ENCODE data around the gene HBZ. TPM values are rescaled to one million over a fixed set of nuclear protein-coding genes. Genes with fewer than 3 reads are reported as not detected.
"Not testable (repeated sequence)": the region's sequence is repeated elsewhere in the genome, so short reads cannot be mapped to it uniquely, and the experiment has no call there.

Gene HBZ
- polyA plus RNA-seq: under 1 TPM in 2 of 3 donors, not detected in 1; 0.12 to 0.71 TPM

DNA sequence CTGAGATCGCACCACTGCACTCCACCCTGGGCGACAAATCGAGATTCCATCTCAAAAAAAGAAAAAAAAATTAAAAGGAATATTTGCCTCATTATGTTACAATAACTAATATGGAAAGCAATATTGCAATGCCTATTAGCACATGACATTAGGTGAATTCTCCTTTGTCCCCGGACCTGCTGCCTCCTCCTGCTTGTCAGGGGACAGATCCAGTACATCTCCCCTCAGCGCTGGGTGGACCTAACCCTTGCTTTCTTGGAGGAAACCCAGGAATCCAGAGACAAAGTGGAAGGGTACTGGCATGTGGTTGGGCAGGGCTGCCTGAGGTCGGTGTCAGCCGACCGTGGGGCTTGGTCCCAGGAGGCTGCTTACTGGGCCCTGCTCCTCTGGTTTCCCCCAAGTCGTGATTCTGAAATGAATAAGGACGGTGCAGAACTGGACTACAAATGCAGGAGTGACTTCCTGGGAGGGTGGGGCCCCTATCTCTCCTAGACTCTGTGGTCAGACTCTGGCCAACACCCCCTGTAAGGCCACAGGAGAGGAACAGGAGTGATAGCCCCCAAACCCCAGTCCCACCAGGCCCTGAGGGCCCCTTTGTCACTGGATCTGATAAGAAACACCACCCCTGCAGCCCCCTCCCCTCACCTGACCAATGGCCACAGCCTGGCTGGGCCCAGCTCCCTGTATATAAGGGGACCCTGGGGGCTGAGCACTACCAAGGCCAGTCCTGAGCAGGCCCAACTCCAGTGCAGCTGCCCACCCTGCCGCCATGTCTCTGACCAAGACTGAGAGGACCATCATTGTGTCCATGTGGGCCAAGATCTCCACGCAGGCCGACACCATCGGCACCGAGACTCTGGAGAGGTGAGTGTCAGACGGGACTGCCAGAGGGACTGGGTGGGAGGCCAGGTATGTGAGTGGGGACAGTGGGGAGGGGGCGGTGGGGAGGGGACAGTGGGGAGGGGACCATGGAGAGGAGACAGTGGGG, at the start of gene HBZ:
Gene HBZ, plus strand, starts transcription at position 504 of the 988 bp plus-strand sequence. Its CDS starts 266 bp downstream, at position 770.
- 75 to 78% (median 77%) methylated on average over 17 of the region's 17 CpGs for WGBS, 3 donors
- no peak within 1 kb of the TSS for H3K27ac ChIP-seq (ENCODE audit: low read depth, low read length)

DNA sequence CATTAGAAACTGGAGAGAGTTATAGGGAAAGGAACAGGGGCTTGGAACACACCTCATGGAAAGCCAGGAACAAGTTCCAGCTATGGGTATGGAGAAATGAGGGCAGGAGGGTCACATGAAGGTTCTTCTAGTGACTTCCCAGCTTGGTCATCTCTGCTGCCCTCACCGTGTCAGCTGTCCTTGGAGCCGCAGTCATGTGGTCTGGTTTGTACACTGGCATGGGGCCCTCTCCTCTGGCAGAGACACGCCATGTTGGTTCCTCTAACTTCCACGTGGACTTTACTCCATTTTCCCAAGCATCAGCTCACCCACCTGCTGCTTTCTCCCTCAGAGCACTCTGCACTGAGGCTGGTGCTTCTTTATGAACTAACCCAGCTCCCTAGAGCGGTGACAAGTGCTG, 48.1 kb upstream of the HBZ start:
- H3K27ac ChIP-seq (ENCODE audit: low read depth, low read length): no peak overlapping the region
- 47 to 89% (median 81%) methylated on average over 5 of the region's 5 CpGs for WGBS, 3 donors

DNA sequence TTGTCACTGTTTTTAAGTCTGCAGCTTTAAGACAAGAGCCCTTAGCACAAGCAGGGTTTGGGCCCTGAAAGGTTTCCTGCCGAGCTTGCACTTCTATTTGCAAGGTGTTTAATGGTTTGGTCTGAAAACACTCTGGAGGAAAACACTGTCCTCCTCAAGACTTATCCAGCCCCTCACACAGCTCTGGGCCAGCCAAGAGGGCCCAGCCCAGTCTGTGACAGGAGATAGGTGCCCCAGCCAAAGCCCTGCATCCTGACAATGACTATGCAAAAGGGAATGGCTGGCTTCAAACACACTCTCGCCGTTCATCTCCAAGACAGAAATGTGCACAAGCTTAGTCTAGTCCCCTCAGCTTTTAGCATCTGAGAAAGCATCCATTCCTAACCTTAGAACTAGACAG, 47.5 kb upstream of the HBZ start:
- WGBS, 3 donors: 64 to 89% (median 67%) methylated on average over 3 of the region's 3 CpGs
- no peak overlapping the region for H3K27ac ChIP-seq (ENCODE audit: low read depth, low read length)

DNA sequence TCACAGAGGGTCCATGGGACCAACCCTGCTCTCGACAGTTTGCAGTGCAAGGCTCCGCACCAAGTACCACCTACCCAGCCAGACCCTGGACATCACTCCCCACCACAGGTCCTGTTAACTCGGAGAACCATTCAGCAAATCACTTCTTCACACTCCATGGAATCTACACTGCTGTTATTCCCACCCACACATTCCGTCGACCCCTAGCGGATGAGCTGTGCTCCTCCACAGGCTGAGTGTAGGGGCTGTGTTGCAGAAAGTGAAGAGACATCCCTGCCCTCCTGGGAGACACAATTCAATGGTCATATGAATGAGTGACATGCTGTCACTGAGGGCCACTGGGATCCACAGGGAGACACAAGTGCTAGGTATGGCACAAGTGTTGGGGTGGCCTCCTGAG, 46.9 kb upstream of the HBZ start:
- 87 to 93% (median 93%) methylated on average over 6 of the region's 6 CpGs for WGBS, 3 donors

DNA sequence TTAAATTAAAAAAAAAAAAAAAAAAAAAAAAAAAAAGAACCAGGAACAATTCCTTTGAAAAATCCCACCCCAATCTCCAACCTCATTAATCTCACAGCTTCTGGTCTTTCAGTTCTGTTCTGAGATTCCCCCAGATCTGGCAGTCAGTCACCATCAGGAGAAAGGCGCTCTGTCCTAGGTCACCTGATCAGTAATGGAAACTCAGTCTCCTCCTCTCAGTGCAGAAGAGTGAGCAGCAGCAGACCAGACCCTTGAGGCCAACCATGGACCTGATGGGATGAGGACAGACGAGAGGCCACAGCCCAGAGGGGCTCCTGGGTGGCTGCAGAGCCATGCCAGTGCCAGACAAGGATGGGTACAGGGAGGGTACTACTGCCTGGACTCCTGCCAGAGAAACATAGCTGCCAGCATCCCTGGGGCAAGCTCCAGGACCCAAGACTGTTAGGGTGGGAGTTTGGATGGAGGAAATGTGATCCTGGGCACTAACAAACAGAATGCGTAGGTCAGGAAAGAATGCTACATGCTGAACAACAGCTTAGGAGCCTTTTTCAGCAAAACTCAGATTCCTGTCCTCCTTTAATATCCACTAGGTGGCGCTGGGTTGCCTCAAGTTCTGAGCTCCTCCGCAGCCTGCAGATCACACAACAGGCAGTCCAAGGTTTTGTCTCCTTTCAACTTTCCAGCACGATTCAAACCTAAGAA, 45.7 kb upstream of the HBZ start:
- 31 to 32% (median 31%) methylated on average over 6 of the region's 6 CpGs for WGBS, 3 donors
- no peak overlapping the region for H3K27ac ChIP-seq (ENCODE audit: low read depth, low read length)

More for the DNA sequence above, 46.9 kb upstream of the HBZ start:
- H3K27ac ChIP-seq (ENCODE audit: low read depth, low read length): no peak overlapping the region

DNA sequence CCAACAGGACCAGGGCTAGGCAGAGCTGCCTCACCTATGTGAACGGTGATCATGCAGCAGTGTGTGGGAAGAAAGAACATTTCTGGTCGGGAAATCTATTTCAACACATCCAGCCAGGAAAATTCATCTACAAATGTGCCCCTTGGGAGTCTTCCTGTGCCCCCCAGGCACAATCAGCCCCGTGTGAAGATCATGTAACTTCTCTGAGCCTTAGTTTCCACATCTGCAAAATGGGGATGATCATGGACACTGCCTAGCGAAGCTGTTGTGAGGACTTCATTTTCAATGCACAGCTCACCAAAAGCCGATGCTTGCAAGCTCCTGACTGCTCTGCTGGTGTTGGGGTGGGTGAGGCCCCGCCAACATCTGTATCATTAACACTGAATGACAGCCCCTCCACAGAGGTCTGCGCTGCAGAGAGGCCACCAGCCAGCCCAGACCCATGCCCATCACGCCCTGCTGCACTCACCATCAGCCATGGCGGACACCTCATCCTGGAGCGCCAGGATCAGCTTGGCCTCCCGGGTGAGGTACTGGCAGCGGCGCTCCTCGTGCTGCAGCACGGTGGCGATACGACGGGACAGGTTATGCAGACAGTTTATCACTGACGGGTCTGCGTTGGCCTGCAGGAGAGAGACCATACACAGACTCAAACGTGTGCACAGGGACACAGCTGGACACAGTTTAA, 40.1 kb upstream of the HBZ start:
- 92 to 94% (median 92%) methylated on average over 21 of the region's 21 CpGs for WGBS, 3 donors
- H3K27ac ChIP-seq (ENCODE audit: low read depth, low read length): no peak overlapping the region

DNA sequence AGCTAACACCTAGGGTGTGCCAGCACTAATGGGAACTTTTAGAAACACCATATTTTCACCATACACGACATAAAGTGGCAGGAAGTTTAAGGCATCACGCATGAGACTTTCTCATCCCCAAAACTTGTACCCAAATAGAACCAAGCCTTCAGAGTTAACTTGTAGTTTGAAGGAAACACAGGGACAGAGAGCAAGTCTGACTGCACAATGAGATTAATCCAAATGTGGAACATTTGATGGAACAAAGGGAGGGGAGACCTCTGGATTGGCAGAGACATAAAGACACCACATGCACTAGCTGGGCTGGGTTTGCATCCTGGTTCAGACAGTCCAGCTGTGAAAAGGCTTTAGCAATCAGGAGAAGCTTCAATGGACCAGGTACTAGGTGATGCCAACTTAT, 38.1 kb upstream of the HBZ start:
- WGBS, 3 donors: 88 to 98% (median 90%) methylated on average over 2 of the region's 2 CpGs
- H3K27ac ChIP-seq (ENCODE audit: low read depth, low read length): no peak overlapping the region

DNA sequence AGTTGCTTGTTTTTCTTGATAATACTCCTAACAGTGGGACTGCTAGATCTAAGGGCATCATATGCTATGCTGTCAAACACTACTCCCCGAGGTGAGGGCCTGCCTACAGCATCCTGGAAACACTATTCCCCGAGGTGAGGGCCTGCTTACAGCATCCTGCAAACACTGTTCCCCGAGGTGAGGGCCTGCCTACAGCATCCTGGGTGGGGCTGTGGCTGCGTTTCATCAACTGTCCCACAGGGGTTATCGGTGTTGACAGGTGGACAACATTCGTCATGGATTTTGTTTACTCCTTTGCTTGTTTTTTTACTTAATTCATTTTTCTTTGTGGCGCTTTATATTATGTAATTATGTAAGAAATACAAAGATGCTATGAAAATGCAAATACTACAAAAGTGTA, 36.4 kb upstream of the HBZ start:
- WGBS, 3 donors: 70 to 74% (median 70%) methylated on average over 7 of the region's 7 CpGs
- H3K27ac ChIP-seq (ENCODE audit: low read depth, low read length): no peak overlapping the region

DNA sequence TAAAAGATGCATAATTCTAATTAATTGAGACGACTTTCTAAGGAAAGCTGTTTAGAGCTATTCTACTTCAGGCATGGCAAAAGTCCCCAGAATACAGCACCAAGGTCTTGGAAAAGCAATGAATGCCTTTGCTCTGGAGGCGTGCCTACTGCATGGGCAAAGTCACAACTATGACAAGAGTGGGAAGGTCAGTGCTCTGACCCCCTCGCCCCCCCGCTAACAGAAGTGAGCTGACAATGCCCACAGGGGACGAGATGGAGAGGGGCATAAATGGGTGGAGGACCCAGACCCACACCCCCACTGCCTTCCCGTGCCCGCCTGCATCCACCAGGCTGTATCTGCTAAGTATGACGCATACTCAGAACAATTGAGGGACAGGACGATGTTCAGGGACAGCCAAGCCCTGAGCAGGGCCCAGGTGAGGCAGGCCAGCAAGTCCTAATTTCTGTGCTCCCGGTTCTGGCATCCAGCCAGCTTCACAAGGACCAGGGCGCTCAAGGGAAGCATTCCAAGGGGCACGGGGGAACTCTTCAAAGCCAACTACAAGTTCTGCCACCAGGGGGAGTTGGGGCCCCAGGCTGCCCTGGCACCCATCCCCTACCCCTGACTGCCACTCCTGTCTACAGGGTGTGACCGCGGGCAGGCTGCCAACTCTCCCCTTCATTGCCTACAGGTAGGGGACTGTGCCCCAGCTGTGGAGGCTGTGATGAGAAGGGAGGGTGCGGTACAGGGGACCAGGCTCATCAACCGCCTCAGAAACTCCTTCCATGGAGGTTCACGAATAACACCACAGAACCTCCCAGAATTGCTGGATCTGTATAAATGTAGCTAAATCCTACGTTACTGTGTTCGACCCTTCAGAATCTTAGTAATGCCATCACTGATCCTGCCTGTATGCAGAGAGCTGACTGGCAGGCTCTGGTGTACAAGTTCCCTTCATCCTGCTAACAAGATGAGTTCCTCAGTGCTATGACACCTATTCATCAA, 34.8 kb upstream of the HBZ start:
- no peak overlapping the region for H3K27ac ChIP-seq (ENCODE audit: low read depth, low read length)
- 60 to 71% (median 64%) methylated on average over 19 of the region's 19 CpGs for WGBS, 3 donors

DNA sequence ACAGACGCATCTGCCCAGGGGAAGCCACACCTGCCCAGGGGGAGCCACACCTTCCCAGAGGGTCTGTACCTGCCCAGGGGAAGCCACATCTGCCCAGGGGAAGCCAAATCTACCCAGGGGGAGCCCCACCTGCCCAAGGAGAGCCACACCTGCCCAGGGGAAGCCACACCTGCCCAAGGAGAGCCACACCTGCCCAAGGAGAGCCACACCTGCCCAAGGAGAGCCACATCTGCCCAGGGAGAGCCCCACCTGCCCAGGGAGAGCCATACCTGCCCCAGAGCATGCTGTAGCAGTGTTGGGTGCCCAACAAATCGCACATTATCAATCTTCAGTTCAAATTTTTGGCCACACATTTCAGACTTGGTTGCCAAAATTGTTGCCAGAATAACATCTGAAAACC, 33.6 kb upstream of the HBZ start:
- no peak overlapping the region for H3K27ac ChIP-seq (ENCODE audit: low read depth, low read length)
- WGBS, 3 donors: 95 to 96% (median 96%) methylated on average over 2 of the region's 2 CpGs

DNA sequence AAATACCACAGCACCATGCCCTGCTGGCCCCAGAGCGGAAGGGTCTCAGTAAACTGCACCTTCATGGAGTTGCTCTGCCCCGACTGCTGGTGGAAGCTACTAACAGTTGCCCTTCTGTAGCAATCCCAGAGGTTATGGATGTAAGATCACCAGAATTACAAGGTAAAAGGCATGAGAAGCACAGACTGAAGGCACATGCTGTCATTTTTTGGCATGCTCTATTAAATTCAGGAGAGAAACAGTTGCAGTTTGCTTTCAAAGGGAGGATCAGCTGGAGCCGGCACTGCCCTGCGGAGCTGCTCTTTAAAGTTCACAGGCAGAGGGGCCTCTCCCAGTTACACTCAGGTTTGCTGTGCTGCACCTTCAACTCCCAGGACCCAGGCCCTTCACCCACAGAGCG, 33.1 kb upstream of the HBZ start:
- whole genome bisulfite sequencing, 3 donors: 86 to 92% (median 92%) methylated on average over 5 of the region's 5 CpGs
- H3K27ac ChIP-seq (ENCODE audit: low read depth, low read length): no peak overlapping the region

DNA sequence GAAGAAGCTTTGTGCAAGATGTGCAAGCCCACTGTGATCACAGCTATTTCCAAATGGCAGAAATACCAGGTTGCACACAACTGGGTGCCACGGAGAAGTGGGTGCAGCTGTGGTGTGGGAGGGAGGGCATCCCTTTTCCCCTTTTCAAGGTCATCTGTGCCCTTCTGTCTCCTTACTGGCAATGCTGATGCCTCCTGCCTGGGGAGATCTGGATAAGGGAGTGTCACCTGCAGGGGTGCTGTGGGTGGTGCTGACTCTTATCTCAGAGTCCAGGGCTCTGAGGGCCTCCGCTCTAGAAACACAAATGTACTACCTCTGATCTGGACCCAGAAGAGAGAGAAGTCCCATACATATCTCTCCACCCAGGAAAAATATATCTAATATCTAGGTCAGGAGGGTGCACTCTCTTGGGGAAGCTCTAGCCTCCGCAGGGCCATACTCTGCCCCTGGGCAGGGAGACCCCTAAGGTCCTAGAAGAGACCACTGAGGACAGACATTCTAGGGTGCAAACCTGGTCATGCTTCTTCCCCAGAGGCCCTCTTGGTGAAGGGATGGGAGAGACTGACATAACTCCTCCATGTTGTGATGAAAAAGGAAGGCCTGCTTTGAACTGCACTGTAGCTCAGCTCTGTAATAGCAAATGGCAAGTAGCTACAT, 32.5 kb upstream of the HBZ start:
- no peak overlapping the region for H3K27ac ChIP-seq (ENCODE audit: low read depth, low read length)
- 78 to 91% (median 84%) methylated on average over 3 of the region's 3 CpGs for WGBS, 3 donors

DNA sequence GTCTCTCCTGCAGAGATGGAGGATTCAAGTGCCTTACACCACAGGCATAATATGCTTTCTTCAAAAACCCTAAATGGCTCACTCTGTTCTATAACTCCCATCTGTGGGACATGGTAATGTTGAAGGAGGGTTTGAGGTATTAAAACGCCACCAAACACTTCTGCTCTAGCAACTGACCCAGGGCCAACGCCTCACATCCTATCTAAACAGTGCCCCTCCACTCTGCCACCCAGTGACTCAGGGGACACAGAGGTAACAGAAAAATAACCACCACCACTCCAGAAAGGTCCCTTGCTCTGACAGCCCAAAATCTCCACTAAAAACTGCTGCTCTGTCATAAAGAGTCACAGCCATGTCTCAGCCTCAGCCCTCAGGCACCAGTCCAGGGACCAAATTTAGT, 31.7 kb upstream of the HBZ start:
- WGBS, 3 donors: 88 to 96% (median 90%) methylated on average over 2 of the region's 2 CpGs
- H3K27ac ChIP-seq (ENCODE audit: low read depth, low read length): no peak overlapping the region

DNA sequence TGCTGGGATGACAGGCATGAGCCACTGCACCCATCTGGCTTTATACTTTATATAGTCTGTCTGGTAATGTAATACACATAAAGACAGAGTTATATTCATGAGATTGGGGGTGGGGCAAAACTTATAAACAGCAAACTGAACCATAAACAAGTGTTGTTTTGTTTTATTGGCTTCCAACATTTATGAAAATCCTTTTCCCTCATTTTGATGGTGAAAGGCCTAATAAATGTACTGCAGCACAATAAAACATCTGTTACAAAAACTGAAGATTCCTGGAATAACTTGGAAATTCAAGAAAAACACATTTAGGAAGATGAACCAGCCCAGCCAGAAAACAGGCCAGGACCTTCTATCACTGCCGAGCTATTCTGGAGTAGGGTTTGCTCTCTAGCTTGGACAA, 30.1 kb upstream of the HBZ start:
- WGBS, 3 donors: 71 to 89% (median 84%) methylated on average over 1 of the region's 1 CpG
- H3K27ac ChIP-seq (ENCODE audit: low read depth, low read length): no peak overlapping the region

DNA sequence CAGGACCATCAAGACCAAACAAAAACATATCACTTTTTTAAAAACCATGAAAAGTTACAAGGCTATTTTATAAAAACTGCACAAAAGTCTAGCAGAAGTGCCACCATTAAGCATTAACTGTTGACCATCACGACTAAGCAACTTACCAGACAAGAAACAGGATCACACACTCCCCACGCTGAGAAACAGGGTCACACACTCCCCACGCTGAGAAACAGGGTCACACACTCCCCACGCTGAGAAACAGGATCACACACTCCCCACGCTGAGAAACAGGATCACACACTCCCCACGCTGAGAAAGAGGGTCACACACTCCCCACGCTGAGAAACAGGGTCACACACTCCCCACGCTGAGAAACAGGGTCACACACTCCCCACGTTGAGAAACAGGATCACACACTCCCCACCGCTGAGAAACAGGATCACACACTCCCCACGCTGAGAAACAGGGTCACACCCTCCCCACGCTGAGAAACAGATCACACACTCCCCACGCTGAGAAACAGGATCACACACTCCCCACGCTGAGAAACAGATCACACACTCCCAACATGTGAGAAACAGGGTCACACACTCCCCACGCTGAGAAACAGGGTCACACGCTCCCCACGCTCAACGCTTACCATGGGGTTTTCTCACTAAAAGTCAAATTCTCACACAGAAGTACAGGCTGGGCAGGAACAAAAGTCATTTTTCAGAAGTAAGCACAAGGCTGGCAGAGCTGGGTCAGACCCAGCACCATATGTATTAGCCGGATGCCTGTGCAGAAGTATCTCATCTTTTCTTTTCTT, 28.7 kb upstream of the HBZ start:
- WGBS, 3 donors: 86 to 87% (median 87%) methylated on average over 15 to 19 of the region's 19 CpGs

DNA sequence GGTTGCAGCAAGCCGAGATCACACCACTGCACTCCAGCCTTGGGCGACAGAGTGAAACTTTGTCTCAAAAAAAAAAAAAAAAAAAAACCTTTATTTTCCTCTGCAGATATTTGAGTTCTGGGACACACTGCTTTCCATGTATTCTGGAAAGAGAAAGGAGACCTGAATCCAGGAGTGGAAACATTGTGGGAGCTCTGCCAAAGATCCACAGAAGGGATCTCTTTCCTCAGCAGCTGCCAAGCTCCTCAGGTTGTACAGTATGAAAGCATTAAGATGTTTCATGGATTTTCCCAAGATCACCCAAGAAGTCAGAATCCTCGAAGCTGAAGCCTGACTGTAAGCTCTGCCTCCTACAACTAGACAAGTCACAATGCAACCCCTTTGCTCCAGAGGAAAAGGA, 27.4 kb upstream of the HBZ start:
- WGBS, 3 donors: 87 to 92% (median 87%) methylated on average over 3 of the region's 3 CpGs
- no peak overlapping the region for H3K27ac ChIP-seq (ENCODE audit: low read depth, low read length)

More for the DNA sequence above, 28.7 kb upstream of the HBZ start:
- H3K27ac ChIP-seq (ENCODE audit: low read depth, low read length): not testable (repeated sequence)

DNA sequence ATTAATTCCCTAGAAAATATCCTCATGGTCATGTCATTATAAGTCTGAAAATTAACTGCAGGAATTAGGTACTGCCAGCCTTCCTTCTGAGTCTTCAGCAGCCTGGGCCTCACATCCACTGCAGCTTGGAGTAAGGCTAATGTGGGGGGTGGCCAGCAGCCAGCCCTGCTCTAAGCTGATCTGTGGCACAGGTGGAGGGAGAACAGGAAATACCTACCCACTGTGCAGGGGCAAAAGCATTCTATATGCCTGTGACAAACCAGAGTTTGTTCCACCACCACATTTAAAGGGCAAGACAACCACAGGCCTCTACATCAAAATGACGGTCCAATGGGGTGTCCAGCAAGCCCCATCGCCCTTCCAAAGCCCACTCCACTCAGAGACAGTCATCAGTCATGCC, 23.4 kb upstream of the HBZ start:
- no peak overlapping the region for H3K27ac ChIP-seq (ENCODE audit: low read depth, low read length)
- 91 to 95% (median 94%) methylated on average over 2 of the region's 2 CpGs for WGBS, 3 donors
